ENCODE data around the gene ANKAR. TPM values are rescaled to one million over a fixed set of nuclear protein-coding genes. Genes with fewer than 3 reads are reported as not detected.
A peak's percentile ranks its signal among the peaks of the same experiment; 100 is the strongest.
"Not testable (repeated sequence)": the region's sequence is repeated elsewhere in the genome, so short reads cannot be mapped to it uniquely, and the experiment has no call there.

ANKAR gene
- total RNA-seq, 2 experiments from 2014 or later, result 4.8 to 9.3 TPM

GRCh38 chr2:189662669-189663226 lies 11.7 kb upstream of the ANKAR start:
- CTCF ChIA-PET, result interaction anchor here (1.2 to 6.7 kb wide), 6 partner anchors 10 to 101 kb away, joined by 3 to 69 read pairs (median 28); partner anchors contain the start of genes ANKAR and OSGEPL1
- no peaks in the 10 kb centered on the region for H3K9me3 Mint-ChIP-seq (ENCODE audit: low read depth)
- H3K27ac Mint-ChIP-seq, result no peak overlapping the region
- no peaks in the 10 kb centered on the region for H3K27me3 Mint-ChIP-seq
- no peak overlapping the region for H3K4me3 Mint-ChIP-seq
- ATAC-seq (no peak), DNase-seq (no peak)
- peaks cover 23% of the 10 kb centered on the region for H3K36me3 Mint-ChIP-seq
- peaks cover 47% of the 10 kb centered on the region for H3K4me1 Mint-ChIP-seq

GRCh38 chr2:189663319-189663718 lies 11.2 kb upstream of the ANKAR start:
- DNase-seq; H3K9me3 Mint-ChIP-seq (ENCODE audit: low read depth); H3K27me3 Mint-ChIP-seq; ATAC-seq: not testable (repeated sequence)
- CTCF ChIA-PET, result interaction anchor here (1.5 to 6.7 kb wide), 4 partner anchors 9 to 100 kb away, joined by 3 to 69 read pairs (median 51); partner anchors contain the start of genes ANKAR and OSGEPL1
- Mint-ChIP-seq H3K4me1 (peaks cover 41% of the 10 kb centered on the region), H3K4me3 (peak overlapping the region; percentile 32), H3K27ac (peak overlapping the region; percentile 10), H3K36me3 (peaks cover 26% of the 10 kb centered on the region)

- Mint-ChIP-seq H3K9me3 (ENCODE audit: low read depth) (no peaks in the 10 kb centered on the region), H3K4me1 (peaks cover 23% of the 10 kb centered on the region), H3K27ac (no peak overlapping the region), H3K36me3 (peaks cover 37% of the 10 kb centered on the region), H3K27me3 (no peaks in the 10 kb centered on the region), H3K4me3 (no peak overlapping the region)
- DNase-seq (no peak), ATAC-seq (no peak)
- CTCF ChIA-PET, result interaction anchor here (0.9 to 6.7 kb wide), 2 partner anchors 6 to 27 kb away, joined by 3 to 65 read pairs; partner anchors contain the start of gene ASNSD1
Observed at GRCh38 chr2:189669913-189670312, 4.6 kb upstream of the ANKAR start.

- CTCF ChIA-PET, result interaction anchor here (1.0 to 6.7 kb wide), 9 partner anchors 10 to 125 kb away, joined by 3 to 65 read pairs (median 5); partner anchors contain the start of genes ASNSD1 and OSGEPL1
- H3K27ac Mint-ChIP-seq, result peak overlapping the region; percentile 67
- peaks cover 11% of the 10 kb centered on the region for H3K9me3 Mint-ChIP-seq (ENCODE audit: low read depth)
- no peak for DNase-seq
- H3K27me3 Mint-ChIP-seq, result no peaks in the 10 kb centered on the region
- peak overlapping the region; percentile 60 for H3K4me3 Mint-ChIP-seq
- peaks cover 40% of the 10 kb centered on the region for H3K36me3 Mint-ChIP-seq
- no peak for ATAC-seq
- H3K4me1 Mint-ChIP-seq, result peaks cover 25% of the 10 kb centered on the region
Observed at GRCh38 chr2:189673661-189674373, 653 bp upstream of the ANKAR start.

DNA sequence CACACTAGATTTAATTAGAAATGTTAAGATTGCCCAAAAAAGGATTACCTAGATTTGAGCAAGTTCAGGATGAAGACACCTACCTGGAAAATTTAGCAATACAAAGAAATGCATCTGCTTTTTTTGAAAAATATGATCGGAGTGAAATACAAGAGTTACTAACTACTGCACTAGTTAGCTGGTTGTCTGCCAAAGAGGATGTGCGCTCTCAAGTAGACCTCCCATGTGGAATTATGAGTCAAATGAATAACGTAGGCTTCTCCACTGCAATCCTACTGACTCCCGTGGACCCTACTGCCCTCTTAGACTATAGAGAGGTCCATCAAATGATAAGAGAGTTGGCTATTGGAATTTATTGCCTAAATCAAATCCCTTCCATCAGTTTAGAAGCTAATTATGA lies 2.0 kb downstream of the ANKAR start:
- Mint-ChIP-seq H3K27me3 (no peaks in the 10 kb centered on the region), H3K4me3 (no peak overlapping the region), H3K4me1 (peaks cover 42% of the 10 kb centered on the region), H3K27ac (no peak overlapping the region), H3K36me3 (peaks cover 45% of the 10 kb centered on the region), H3K9me3 (ENCODE audit: low read depth) (peaks cover 11% of the 10 kb centered on the region)
- no peak for DNase-seq
- no peak for ATAC-seq
- CTCF ChIA-PET, result interaction anchor here (0.7 to 2.9 kb wide), 8 partner anchors 8 to 1139 kb away, joined by 3 to 14 read pairs (median 4); partner anchors contain the start of gene OSGEPL1

GRCh38 chr2:189679226-189679625 lies 4.8 kb downstream of the ANKAR start:
- CTCF ChIA-PET, result no interaction called here
- no peak for DNase-seq
- Mint-ChIP-seq H3K36me3 (peaks cover 42% of the 10 kb centered on the region), H3K9me3 (ENCODE audit: low read depth) (peaks cover 11% of the 10 kb centered on the region), H3K4me3 (no peak overlapping the region), H3K27ac (no peak overlapping the region), H3K27me3 (no peaks in the 10 kb centered on the region), H3K4me1 (peaks cover 35% of the 10 kb centered on the region)
- ATAC-seq, result no peak

DNA sequence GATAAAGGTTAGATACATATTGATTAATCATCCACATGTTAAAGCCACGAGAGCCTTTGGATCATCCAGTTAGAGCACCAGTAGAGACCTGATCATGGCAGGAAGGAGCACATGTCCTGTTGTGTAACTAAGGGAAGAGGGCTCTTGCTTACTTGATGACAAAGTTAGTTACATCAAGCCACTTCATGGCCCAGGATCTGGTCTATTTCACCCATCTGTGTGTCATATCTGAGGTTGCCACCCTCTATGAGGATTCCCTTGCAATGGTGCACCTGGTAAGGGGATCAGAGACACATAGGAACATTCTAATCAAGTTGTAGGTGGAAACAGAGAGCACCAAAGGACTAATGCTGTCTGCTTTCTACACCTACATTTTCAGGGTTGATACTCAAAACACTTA lies 6.7 kb downstream of the ANKAR start:
- DNase-seq, result no peak
- H3K4me1 Mint-ChIP-seq, result peaks cover 32% of the 10 kb centered on the region
- ATAC-seq, result no peak
- no peak overlapping the region for H3K27ac Mint-ChIP-seq
- peaks cover 11% of the 10 kb centered on the region for H3K9me3 Mint-ChIP-seq (ENCODE audit: low read depth)
- no peak overlapping the region for H3K4me3 Mint-ChIP-seq
- peaks cover 38% of the 10 kb centered on the region for H3K36me3 Mint-ChIP-seq
- H3K27me3 Mint-ChIP-seq, result no peaks in the 10 kb centered on the region
- CTCF ChIA-PET, result interaction anchor here (0.6 kb wide), 1 partner anchor 607 kb away, joined by 3 read pairs; no protein-coding TSS in a partner anchor

DNA sequence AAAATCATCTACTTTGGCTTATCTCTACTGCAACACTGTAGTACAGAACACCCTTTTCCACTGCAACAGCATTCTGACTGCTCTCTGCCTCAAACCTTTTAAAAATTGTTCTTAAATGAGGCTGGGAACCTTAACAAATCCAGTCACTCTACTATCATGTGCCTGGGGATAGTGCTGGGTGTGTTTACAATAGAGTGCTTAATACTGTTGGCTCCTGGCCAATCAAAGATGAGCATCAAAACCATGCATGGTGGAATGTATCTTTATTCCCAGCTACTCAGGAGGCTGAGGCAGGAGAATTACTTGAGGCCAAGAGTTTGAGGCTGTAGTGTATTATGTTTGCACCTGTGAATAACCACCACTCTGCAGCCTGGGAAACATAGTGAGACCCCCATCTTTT lies 7.4 kb downstream of the ANKAR start:
- ATAC-seq, result no peak
- peaks cover 11% of the 10 kb centered on the region for H3K9me3 Mint-ChIP-seq (ENCODE audit: low read depth)
- peaks cover 34% of the 10 kb centered on the region for H3K36me3 Mint-ChIP-seq
- CTCF ChIA-PET, result no interaction called here
- H3K27ac Mint-ChIP-seq, result no peak overlapping the region
- H3K27me3 Mint-ChIP-seq, result no peaks in the 10 kb centered on the region
- no peak overlapping the region for H3K4me3 Mint-ChIP-seq
- DNase-seq, result no peak
- H3K4me1 Mint-ChIP-seq, result peaks cover 32% of the 10 kb centered on the region

DNA sequence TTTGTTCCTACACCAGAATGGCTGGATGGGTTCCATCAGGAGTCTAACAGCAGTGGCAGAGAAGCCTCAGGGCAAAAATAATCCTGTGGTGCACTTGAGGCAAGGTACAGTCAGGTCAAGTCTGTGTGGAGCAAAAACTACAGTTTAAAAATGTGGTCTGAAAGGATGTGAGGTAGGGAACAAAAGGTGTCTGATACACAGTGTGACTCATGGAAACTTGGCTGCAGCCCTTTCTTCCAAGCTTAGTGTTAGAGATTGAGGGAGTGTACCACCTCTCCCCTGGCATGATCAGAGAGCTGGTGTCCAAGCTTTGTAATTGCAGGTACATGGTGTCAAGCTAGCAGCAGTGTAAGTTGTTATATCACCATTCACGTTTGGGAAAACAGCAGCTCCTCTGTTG lies 8.9 kb downstream of the ANKAR start:
- DNase-seq, result no peak

DNA sequence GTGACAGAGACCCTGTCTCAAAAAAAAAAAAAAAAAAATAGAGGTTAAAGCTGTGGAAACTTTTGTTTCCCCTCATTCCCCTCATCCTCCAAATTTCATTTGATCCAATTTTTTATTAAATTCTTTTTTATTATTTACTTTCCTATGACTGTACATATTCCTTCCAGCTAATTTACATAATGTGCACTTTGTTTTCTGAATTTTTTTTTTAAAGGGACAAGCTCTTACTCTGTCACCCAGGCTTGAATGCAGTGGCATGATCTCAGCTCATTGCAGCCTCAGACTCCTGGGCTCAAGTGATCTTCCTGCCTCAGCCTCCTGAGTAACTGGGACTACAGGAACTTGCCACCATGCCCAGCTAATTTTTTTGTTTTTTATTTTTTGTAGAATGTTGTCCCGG lies 10.3 kb downstream of the ANKAR start:
- Mint-ChIP-seq H3K4me3 (no peak overlapping the region), H3K4me1 (peaks cover 23% of the 10 kb centered on the region), H3K27ac (no peak overlapping the region), H3K27me3 (no peaks in the 10 kb centered on the region), H3K9me3 (ENCODE audit: low read depth) (no peaks in the 10 kb centered on the region), H3K36me3 (peaks cover 10% of the 10 kb centered on the region)
- ATAC-seq, result no peak
- no peak for DNase-seq
- CTCF ChIA-PET, result interaction anchor here (1.4 to 2.0 kb wide), 3 partner anchors 9 to 14 kb away, joined by 3 to 6 read pairs (median 5); partner anchors contain the start of gene ANKAR

More for the DNA sequence above, 8.9 kb downstream of the ANKAR start:
- no peaks in the 10 kb centered on the region for H3K27me3 Mint-ChIP-seq
- CTCF ChIA-PET, result interaction anchor here (0.8 to 1.3 kb wide), 2 partner anchors 10 to 15 kb away, joined by 3 read pairs; no protein-coding TSS in a partner anchor
- H3K27ac Mint-ChIP-seq, result no peak overlapping the region
- peaks cover 30% of the 10 kb centered on the region for H3K4me1 Mint-ChIP-seq
- ATAC-seq, result peak; percentile 47
- peaks cover 4% of the 10 kb centered on the region for H3K9me3 Mint-ChIP-seq (ENCODE audit: low read depth)
- H3K4me3 Mint-ChIP-seq, result no peak overlapping the region
- peaks cover 23% of the 10 kb centered on the region for H3K36me3 Mint-ChIP-seq

DNA sequence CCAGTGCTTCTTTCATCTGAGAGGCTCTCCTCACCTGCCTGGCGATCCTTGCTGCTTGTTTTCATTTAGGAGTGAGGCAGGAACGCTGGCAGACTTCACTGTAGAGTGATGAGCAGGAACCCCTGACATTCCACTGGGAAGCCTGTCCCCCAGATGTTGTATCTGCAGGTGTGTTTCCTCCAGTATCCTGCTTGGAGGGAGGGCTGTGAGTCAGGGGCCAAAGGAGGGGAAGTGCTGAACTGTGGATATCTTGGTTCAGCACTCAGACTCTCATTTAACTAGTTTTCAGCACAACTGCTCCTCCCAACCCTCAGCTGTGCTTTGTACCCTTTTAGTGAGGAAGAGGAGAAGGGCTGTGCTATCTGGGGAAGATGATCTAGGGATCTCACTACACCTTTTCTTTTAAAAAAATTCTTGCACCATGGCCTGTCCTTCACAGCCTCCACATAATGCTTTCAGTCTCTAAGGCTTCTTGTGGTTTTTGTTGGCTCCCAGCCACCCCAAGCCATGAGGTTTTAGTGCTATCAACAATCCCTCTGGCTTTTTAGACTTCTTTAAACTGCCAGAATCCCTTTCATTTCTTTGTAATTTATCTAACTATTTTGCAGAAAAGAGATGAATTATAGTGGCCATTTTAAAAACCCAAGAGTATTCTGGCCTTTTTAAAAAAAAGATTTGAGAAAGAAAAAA lies 11.2 kb downstream of the ANKAR start:
- H3K4me1 Mint-ChIP-seq, result peaks cover 16% of the 10 kb centered on the region
- CTCF ChIA-PET, result interaction anchor here (1.2 to 2.0 kb wide), 3 partner anchors 9 to 13 kb away, joined by 4 to 6 read pairs (median 5); partner anchors contain the start of gene ANKAR
- no peak overlapping the region for H3K27ac Mint-ChIP-seq
- H3K9me3 Mint-ChIP-seq (ENCODE audit: low read depth), result no peaks in the 10 kb centered on the region
- no peak overlapping the region for H3K4me3 Mint-ChIP-seq
- no peak for DNase-seq
- ATAC-seq, result no peak
- H3K27me3 Mint-ChIP-seq, result no peaks in the 10 kb centered on the region
- peaks cover 8% of the 10 kb centered on the region for H3K36me3 Mint-ChIP-seq

GRCh38 chr2:189687796-189688195 lies 13.3 kb downstream of the ANKAR start:
- H3K27me3 Mint-ChIP-seq; H3K9me3 Mint-ChIP-seq (ENCODE audit: low read depth); DNase-seq; CTCF ChIA-PET; H3K27ac Mint-ChIP-seq; H3K36me3 Mint-ChIP-seq; H3K4me3 Mint-ChIP-seq; ATAC-seq: not testable (repeated sequence)
- H3K4me1 Mint-ChIP-seq, result peaks cover 13% of the 10 kb centered on the region

DNA sequence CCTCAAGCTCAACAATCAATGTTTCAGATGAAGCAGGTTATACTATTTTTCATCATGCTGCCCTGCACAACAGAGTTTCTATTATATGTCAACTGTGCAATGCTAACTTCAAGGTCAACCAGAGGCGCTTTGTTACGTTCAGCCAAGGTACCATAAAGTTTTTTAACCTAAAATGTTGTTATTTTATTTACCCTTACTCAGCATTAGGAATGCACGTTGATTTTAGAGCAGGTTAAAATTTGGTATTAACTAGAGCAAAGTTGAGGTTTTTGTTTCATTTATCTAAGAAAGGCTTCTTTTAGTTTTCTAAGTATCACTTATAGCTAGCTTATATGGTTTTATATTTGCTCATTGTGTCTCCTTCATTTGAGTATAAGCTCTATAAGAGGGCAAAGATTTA lies 21.8 kb downstream of the ANKAR start:
- no peak for ATAC-seq
- Mint-ChIP-seq H3K27me3 (no peaks in the 10 kb centered on the region), H3K4me1 (peaks cover 2% of the 10 kb centered on the region), H3K9me3 (ENCODE audit: low read depth) (no peaks in the 10 kb centered on the region), H3K4me3 (no peak overlapping the region), H3K36me3 (no peaks in the 10 kb centered on the region), H3K27ac (no peak overlapping the region)
- CTCF ChIA-PET, result interaction anchor here (1.1 to 7.2 kb wide), 4 partner anchors 10 to 35 kb away, joined by 5 to 69 read pairs (median 8); partner anchors contain the start of genes ANKAR and ASNSD1
- DNase-seq, result no peak
